HG03280 (cell line): ENCODE results near the gene ZNF423.

Experiments
- ATAC-seq: cut with Tn5 transposase; IDR thresholded peaks from one replicate; pipeline ENCODE4 v1.9.1; 2021; ENCODE audit warnings: mild to moderate bottlenecking, moderate library complexity; ENCODE audit not compliant: unreplicated experiment

Gene ZNF423

GRCh38 chr16:49634235-49635008, 221.5 kb downstream of the ZNF423 start:
- ATAC-seq: no peak

GRCh38 chr16:49632795-49633184, 223.1 kb downstream of the ZNF423 start:
- ATAC-seq: no peak

GRCh38 chr16:49632086-49632794, 223.7 kb downstream of the ZNF423 start:
- no peak for ATAC-seq

- ATAC-seq: no peak
These were observed 224.5 kb downstream of the ZNF423 start for GRCh38 chr16:49631187-49632041.

- ATAC-seq: no peak
These were observed 225.1 kb downstream of the ZNF423 start for GRCh38 chr16:49630783-49631182.

- no peak for ATAC-seq
These were observed 226.1 kb downstream of the ZNF423 start for GRCh38 chr16:49629851-49630250.

- no peak for ATAC-seq
These were observed 227.8 kb downstream of the ZNF423 start for GRCh38 chr16:49628148-49628547.

GRCh38 chr16:49625311-49626065, 230.4 kb downstream of the ZNF423 start:
- no peak for ATAC-seq

GRCh38 chr16:49623501-49624266, 232.2 kb downstream of the ZNF423 start:
- no peak for ATAC-seq

- ATAC-seq: no peak
These were observed 233.2 kb downstream of the ZNF423 start for GRCh38 chr16:49622421-49623402.

GRCh38 chr16:49622084-49622390, 233.9 kb downstream of the ZNF423 start:
- no peak for ATAC-seq

GRCh38 chr16:49621241-49622083, 234.4 kb downstream of the ZNF423 start:
- no peak for ATAC-seq

GRCh38 chr16:49620869-49621240, 235.1 kb downstream of the ZNF423 start:
- ATAC-seq: no peak

GRCh38 chr16:49620158-49620868, 235.6 kb downstream of the ZNF423 start:
- ATAC-seq: no peak

- ATAC-seq: no peak
These were observed 236.1 kb downstream of the ZNF423 start for GRCh38 chr16:49619811-49620157.

- no peak for ATAC-seq
These were observed 237.0 kb downstream of the ZNF423 start for GRCh38 chr16:49618955-49619354.

- no peak for ATAC-seq
These were observed 238.1 kb downstream of the ZNF423 start for GRCh38 chr16:49617710-49618330.
